NCI-H748 (cell line): Measurements from ENCODE around the gene MUSK.
A peak's percentile ranks its signal among the peaks of the same experiment; 100 is the strongest.
"Not testable (repeated sequence)": the region's sequence is repeated elsewhere in the genome, so short reads cannot be mapped to it uniquely, and the experiment has no call there.

Experiments used
- DNase-seq: peaks from one replicate; lab custom pipeline; 2025; ENCODE audit not compliant: unreplicated experiment; lab: John Stamatoyannopoulos, UW

MUSK gene

DNA sequence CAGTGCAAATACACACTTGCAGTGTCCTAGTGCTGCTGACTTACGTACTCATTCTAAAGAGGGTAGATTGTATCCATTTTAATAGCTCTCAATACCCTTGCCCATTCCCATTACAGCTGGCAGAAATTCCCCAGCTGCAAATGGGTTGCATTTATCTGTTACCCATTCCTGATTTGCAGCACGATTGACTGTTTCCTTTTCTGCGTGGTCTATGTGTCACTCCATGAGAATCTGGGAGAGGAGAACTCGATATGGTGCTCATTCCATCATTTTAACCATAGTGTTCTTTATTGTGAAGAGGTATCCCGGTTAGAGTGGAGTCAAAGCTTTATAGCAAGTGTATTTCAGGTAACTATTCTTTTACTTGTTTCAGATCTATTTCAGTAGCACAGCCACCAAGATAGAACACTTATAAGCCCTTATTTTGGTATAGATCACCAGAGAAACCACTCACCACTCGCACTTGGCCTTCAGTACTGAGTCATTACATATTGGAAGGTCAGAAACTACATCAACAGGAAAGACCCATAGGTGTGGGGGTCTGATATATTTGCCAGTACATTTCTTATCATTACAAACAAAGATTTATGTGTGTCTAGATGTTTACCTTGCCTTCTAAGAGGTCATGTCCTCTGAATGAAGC lies 139.5 kb downstream of the MUSK start:
- no peak for DNase-seq

DNA sequence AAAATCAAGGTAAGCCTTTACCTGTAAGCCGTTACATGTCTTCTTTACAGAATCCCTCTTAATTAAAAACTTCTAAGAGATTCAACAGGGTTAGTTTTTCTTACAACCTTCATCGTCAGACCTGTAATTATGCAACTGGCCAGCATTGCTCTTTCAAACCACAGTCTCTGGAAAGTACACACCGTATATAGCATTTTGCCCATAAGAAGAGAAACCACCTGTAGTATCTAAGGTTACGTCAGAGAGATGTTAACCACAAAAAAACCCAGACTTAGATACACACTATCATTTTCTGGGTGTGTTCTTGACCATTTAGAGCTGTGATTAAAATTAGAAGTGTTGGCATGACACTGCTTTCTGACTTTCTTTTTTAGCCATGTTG lies 140.0 kb downstream of the MUSK start:
- DNase-seq: no peak

DNA sequence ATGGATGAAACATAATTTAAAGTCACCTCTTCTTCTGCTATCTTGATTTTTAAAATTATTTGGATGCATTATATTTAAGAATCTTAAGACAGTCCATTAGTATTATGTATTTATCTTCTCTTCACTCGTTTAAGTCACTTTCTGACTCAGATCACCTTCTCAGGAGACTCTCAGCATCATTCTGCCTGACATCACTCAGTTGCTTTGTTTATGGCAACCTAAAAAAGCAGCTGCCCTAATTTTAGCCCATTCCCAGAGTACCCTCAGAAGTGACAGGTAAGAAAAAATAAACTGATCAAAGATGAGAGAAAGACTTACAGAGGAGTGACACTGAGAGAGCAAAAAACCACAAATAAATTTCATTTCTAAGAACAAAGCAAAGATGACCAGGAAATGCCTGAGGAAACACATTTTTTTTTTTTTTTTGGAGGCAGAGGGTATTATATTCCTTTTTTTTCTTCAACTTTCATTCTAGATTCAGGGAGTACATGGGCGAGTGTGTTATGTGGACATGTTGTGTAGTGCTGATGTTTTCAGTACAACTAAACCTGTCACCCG lies 140.5 kb downstream of the MUSK start:
- DNase-seq: no peak

DNA sequence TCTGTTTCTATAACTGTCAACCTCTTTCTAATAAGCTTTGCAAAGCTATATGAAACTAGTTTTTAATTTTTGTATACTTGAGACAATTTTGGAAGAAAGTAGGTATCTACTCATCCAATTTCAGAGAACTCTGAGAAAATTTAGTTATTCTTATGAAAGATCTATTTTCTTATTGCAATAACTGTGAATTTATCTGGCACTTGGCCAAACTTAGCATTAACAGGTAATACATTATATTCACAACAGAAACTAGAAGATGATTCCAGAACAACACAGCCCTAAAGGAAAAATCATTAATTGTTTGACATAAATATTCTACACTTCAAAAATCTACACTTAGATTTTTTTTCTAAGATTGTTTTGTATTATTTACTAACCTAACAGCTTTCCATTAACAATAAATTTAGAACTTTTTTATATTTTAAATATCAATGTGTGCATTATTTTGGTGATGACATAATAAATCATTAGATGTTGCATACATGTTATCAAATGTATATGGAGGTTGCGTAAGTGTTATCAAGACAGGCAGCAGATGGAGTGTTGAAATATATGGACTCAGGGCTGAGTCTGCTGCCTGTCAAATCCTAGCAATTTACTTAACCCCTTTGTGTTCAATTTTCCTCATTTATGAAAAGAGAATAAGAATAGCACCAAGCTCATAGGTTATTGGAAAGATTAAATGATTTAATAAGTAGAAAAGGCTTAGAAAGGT lies 141.8 kb downstream of the MUSK start:
- no peak for DNase-seq

DNA sequence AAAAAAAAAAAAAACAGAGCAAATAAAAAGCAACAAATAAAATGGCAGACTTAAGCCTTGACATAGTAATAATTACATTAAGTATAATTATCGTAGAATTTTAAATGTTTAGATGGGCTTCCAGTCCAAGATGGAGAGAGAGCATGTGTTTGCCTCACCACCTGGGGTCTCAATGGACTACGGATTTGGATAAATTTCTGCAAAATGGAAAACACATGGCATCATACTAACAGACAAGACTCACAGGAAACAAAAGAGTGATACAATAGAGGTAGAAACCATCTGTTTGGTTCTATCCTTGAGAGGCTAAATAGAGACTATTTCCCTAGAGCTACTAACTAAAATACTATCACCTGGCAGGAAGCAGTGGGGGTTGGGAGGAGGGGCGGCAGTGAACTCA lies 144.3 kb downstream of the MUSK start:
- peak; percentile 67 for DNase-seq

DNA sequence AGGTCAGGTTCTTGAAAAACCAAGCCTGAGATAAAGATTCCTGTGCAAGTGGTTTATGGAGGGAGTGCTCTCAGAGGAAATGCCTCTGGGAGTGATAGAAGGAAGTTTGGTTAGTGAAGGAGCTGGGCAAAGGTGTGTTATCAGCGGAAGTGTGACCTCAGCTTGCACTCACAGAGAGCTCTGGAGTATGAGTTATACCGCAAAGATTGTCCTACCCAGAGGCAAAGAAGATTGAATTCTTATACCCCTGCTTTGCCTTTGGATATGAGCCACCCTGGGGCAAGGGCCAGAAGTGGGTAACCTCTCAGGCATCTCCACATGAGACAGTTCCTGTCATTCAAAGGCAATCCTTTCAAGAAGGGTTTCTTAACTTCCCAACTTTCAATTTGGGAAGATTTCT lies 145.6 kb downstream of the MUSK start:
- no peak for DNase-seq

DNA sequence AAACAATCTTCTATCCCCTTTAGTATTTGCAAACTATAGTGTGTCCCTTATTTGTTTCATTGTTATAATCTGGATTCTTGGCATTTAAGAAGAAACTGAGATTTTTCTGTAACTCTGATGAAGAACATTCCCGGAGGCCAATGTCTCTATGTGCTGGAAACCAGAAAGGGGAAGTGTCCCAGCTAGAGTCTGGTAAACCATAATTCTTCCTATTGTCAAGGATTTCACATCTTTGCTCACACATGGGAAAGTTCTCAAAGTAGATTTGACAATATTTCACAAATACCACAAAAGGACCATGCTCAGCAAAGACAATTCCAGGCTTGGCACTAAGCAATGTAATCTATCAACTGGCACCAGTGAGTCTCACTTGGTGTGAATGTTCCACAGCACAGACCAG lies 146.8 kb downstream of the MUSK start:
- DNase-seq: no peak

DNA sequence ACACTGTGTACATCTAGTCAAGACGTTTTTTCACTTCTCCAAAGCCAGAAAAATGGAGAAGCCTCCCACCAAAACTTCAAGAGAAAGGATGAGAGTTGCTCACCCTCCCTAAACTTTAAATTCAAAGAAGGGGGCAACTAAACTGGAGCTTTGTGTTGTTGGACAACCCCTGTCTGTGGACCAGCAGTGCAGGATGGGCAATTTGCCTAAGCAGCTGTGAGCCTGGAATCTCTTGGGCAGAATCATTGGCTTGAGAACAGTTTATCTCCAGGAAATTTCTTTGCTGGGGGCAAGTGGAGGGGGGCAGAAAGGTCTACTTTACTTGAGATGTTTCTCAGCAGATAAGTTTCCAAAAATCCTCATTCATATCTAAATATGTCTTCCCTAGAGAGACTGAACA lies 151.8 kb downstream of the MUSK start:
- no peak for DNase-seq

DNA sequence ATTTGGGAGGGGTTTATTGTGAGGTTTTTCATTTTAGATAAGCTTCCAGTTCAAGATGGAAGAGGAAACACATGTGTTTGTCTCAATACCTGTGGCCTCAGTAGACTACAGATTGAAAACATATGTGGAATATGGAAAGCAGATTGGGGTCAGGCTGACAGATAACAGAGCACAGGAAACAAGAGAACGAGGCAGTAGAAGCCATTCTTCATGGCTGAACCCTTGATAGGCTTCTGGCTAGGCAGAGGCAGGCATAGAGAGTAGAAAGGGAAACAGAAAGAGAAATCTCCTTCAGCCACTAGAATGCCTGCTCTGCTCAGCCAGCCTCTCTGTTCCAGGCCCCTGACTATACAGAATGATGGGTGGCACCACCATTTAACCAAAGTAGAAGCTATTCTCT lies 152.5 kb downstream of the MUSK start:
- no peak for DNase-seq

DNA sequence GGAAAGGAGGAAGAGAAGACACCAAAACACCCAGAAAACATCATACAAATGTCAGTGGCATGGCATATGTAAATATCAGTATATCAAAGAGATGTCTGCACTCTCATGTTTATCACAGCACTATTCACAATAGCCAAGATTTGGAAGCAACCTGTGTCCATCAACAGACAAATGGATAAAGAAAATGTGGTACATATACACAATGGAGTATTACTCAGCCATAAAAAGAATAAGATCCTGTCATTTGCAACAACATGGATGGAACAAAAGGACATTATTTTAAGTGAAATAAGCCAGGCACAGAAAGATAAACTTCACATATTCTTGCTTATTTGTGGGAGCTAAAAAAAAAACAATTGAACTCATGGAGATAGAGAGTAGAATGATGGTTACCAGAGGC lies 156.5 kb downstream of the MUSK start:
- not testable (repeated sequence) for DNase-seq

DNA sequence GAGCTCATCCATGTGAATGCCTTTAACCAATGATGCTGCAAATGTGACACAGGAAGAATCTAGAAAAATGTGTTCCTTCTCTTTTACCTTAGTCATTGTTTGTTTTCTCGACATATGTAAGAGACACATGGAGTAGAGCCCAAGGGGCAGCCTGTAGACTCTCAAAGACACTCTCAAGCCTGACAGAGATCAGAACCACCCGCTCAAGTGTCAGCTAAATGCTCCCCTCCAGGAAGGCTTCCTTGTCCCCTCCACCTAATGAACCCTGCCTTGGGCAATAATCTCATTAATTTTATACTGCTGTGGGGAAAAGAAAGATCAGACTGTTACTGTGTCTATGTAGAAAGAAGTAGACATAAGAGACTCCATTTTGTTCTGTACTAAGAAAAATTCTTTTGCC lies 157.4 kb downstream of the MUSK start:
- no peak for DNase-seq

DNA sequence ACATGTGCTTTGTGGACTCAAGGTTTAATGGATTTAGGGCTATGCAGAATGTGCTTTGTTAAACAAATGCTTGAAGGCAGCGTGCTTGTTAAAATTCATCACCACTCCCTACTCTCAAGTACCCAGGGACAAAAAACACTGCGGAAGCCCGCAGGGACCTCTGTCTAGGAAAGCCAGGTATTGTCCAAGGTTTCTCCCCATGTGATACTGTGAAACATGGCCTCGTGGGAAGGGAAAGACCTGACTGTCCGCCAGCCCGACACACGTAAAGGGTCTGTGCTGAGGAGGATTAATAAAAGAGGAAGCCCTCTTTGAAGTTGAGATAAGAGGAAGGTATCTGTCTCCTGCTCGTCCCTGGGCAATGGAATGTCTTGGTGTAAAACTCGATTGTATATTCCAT lies 157.8 kb downstream of the MUSK start:
- not testable (repeated sequence) for DNase-seq

DNA sequence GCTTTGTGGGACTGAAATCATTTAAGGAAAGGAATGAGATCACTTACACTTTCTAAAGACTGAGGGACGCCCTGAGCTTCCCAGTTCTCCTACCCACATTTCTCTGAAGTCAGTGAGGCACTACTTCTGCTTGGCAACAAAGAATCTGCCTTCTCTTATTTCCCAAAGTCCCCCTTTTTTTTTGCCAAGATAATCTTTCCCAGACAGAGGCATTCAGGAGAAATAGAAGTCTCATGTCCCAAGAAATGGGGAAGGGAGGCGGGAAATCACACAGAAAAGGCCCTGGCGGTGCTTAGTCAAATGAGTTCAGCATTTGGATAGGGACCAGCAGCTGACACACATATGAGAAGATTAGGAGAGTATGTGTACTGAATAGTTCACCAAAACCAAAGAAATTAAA lies 159.7 kb downstream of the MUSK start:
- DNase-seq: no peak

DNA sequence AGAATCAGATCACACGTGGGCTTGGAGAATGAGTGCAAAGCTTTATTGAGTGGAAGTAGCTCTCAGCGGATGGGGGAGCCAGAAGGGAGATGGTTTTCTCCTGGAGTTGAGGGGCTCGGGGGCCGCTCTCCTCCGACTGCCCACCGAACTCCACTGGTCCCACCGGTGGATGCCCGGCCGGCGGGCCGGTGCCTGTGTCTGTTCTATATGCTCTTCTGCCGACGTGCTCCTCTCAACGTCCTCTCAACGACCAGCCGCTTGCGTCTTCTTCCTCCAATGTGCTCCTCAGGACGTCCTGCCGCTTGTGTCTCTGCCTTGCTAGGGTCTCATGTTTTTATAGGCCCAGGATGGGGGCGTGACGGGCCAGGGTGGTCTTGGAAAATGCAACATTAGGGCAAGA lies 161.9 kb downstream of the MUSK start:
- DNase-seq: no peak

DNA sequence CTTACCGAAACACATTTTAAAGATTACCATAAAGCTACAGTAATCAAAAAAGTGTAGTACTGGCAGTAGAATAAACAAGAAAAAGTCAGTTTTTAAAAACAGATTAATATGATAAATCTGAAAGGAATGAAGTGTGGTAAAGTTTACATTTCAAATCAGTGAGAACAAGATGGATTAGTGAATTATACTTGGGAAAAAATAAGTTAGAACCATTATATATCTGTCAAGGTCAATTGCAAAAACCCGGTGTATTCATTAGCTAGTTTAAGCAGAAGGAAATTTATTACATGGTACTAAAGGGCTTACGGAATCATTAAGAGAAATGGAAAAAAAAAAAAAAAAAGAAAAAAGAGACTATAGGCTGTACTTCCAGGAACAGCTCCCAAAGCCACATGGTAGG lies 164.3 kb downstream of the MUSK start:
- no peak for DNase-seq

DNA sequence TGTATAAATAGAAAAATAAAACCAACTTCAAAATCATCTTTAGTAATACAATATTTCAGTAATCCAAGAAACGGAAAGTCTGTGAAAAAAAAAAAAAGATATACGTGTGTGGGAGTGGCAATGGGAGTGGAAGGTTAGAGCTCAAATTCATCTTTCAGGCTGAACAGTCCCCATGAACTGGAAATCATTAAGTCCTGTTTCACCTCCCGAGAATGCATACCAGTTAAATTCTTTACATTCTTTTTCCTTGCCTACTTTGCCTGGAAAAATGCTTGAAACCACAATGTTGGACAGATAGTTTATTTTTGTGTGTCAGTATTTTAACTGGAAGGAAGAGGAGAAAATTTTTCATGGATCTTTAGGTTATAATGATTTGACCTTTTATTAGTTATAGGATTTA lies 166.8 kb downstream of the MUSK start:
- no peak for DNase-seq

DNA sequence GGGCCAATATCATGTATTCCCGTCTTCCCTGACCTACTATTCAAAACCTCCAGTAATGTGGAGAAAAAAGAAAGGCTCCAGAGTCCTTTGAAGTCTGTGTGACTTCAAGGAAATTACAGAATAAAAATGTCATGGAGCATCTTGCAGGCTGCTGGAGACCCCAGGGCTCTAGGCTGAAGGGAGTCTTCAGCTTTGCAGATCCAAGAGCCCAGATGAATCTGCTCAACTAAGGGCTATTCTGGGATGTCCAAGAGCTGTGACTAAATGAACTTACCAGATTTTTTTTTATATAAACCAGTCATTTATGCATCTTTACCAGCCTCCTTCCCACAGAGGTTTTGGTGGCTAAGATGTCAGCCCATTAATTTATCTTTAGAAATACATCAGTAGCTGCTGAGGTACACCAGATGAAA lies 167.3 kb downstream of the MUSK start:
- DNase-seq: no peak

DNA sequence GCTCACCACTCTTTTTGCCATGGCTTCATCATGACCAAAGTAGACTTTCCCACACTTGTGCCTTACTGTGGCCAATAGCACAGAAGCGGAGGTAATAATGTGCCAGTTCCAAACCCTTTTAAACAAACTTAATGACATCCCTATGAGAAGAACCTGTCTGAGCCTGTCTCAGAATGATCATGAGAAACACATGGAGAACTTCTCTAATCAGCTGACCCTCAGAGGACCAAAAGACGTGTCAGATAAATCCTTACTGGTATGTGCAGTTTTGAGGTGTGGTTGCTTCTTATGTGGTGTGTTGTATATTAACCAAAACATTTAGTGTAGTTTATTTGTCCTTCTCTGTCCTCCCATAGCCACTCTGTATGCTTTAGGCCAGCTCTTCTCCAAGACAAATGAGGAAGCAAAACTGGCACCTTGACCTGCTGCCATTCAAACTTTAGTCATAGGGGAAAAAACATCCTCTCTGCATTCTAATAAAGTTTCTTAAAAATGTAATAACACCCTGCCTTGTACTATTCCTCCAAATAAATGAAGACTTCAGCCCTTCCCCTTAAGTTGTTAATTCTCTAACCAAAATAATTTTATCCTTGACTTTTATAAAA lies 168.9 kb downstream of the MUSK start:
- no peak for DNase-seq

DNA sequence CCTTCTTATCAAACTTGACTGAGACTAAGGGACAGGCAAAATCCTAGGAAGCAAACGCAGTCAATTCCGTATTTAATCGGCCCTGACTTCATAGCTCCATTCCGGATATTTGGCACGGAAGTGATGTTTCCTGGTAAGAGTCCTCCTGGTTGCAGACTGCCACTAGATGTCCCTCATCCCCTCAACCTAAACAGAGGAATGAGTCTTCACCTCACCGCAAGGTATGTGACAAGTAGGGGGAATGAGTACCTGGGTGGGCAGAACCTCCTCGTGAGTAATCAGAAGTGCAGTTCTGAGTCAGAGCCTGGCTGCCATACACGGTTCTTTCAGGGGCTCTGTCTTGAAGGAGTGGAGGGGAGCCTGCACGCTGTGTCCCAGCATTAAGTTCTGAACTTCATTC lies 173.6 kb downstream of the MUSK start:
- DNase-seq: peak; percentile 13

DNA sequence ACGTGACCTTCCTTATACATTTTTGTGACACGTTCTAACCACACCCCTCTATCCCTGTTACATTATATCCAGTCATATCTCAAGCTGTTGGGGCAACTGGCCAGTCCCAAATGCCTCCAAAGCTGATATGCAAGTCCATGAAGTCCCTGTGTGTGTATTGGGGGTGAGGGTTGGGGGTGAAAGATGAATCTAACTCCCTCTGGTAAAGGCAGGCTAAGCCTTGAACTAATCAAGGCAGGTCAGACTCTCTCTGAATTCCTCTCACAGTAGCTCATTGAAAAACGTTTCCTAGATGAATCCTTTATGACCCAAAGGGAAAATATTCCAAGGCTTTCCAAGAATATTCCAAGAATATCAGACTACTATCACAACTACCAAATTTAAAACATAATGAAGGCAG lies 174.4 kb downstream of the MUSK start:
- no peak for DNase-seq

DNA sequence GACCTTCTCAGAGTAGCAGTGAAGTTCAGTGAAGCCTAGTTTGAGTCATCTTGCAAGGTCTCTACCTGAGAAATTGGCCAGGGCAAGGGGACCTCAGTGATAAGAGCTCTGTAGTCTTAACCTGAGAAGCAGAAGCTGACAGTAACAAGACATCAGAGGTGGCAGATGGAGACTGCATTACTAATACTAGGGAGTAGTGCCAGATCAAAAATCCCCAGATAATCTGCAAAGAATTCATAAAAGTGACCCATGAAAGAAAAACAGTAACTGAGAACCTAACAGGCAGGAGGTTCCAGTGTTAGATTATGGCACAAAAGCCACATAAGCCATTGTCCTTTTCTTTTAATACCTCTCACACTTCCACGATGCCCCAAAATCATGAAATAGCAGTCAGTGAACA lies 175.5 kb downstream of the MUSK start:
- no peak for DNase-seq

DNA sequence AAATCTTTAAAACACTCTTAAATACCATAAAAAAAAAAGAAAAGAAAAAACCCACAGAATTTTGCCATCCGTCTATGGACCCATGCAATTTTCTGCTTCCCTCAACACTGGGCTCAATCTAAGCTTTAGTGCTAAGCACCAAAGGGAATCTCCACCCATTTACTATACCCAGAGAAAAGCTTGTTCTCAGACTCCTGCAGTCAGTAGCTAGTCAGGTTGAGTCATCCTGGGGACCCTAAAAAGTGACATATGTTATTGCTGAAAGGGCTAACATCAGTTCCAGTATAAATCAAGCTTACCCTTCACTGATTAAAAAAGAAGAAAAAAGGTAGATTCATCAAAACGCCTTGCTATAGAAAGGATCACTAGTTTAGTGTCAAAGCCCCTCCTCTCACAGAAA lies 177.6 kb downstream of the MUSK start:
- DNase-seq: no peak
